ENCODE results near the gene COL16A1.

COL16A1 gene

DNA sequence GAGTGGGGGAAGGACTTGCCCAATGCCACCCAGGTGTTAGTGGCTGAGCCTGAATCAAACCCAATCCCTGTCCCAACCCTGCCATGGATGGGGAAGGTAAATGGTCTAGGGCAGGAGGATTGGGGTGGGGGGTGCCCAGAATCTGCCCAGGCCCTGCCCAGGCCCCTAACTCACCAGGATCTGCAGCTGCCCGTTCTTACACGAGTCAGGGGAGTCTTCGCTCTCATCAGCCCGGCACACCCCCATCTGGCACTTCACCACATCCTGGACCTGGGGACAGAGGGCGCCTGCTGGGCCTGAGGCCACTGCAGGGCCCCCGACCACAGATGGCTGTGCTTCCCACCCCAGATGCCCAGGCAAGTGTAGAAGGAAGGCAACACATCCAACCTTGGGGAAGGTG, 28.5 kb upstream of the COL16A1 start:
- DNase-seq (ENCODE audit: low spot score) = no peak
- TF ChIP-seq, protein P1, sequence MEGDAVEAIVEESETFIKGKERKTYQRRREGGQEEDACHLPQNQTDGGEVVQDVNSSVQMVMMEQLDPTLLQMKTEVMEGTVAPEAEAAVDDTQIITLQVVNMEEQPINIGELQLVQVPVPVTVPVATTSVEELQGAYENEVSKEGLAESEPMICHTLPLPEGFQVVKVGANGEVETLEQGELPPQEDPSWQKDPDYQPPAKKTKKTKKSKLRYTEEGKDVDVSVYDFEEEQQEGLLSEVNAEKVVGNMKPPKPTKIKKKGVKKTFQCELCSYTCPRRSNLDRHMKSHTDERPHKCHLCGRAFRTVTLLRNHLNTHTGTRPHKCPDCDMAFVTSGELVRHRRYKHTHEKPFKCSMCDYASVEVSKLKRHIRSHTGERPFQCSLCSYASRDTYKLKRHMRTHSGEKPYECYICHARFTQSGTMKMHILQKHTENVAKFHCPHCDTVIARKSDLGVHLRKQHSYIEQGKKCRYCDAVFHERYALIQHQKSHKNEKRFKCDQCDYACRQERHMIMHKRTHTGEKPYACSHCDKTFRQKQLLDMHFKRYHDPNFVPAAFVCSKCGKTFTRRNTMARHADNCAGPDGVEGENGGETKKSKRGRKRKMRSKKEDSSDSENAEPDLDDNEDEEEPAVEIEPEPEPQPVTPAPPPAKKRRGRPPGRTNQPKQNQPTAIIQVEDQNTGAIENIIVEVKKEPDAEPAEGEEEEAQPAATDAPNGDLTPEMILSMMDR (IDR thresholded peaks at IDR 0.05; ENCODE audit: extremely low read depth, missing control alignments) = no peak

DNA sequence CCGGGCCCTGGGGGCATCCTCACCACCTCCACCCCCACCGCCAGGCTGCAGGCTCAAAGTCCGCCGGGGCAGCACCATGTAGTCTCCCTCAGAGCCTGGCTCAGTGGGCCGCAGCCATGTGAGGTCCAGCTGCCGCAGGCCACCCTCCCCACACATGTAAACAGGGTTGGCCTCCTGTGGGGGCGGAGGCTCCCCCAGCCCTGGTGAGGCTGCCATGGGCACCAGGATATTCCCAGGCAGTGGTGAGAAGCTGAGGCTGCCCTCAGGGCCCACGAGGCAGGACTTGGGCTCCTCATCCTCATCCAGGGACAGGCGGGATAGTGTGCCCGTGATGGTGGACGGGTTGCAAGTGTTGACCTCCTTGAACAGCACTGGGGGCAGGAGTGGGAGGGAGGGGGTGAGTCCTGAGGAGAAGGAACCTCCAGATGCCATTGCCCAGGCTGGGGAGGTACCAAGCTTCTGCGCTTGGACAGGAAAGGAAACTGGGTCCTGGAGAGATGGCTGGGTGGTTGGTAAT, 27.3 kb upstream of the COL16A1 start:
- TF ChIP-seq, protein P1 (IDR thresholded peaks at IDR 0.05; ENCODE audit: extremely low read depth, missing control alignments) = no peak
- DNase-seq (ENCODE audit: low spot score) = no peak

DNA sequence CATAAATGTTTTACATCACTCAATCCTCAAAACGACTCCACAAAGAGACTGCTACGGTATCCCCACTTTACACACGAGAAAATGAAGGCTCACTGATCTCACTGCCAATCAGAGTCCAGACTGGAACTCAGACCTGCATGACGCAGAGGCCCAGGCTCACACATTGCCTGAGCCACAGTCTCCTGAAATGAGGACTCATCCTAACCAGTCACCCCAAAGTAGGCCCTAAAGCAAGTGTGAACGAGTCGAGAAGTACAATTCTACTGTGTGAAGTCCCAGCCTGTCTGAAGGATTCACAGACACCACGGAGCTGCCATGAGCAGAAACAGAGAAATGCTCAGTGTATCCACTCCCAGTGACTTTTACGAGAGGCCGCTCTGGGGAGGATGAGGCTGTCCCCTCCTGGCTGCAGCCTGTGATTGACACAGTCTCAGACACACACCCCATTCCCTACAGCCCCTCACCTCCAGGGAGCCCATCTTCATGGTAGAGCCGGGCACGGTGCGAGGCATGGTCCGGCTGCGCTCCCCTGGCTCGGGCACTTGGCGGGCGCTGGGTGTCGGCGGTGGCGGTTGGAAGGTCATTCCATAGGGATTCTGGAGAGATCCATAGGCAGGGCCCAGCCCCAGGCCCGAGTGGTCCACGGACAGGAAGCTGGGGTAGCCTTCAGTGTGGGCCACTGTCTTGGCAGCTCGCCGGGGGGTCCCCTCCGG, 26.7 kb upstream of the COL16A1 start:
- no peak for DNase-seq (ENCODE audit: low spot score)

DNA sequence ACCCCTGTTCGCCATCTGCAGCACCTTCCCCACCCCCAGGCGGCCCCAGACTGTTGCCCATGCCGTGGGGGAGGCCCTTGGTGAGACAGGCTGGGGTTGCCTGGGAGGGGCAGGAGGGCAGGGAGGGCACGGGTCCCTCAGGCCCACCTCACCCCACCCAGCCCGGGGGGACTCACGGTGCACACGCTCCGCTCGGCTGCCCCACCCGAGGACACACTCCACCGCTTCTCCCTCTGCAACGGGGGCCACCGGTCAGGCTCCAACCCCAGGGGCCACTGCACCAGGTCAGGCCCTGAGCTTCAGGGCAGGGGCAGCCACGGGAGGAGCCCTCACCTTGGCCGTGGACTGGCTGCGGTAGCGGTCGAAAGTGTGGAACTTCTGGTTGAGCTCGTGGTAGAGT, 24.0 kb upstream of the COL16A1 start:
- no peak for DNase-seq (ENCODE audit: low spot score)
- TF ChIP-seq, protein P1 (IDR thresholded peaks at IDR 0.05; ENCODE audit: extremely low read depth, missing control alignments) = no peak

More for the DNA sequence above, 26.7 kb upstream of the COL16A1 start:
- TF ChIP-seq, protein P1 (IDR thresholded peaks at IDR 0.05; ENCODE audit: extremely low read depth, missing control alignments) = no peak

DNA sequence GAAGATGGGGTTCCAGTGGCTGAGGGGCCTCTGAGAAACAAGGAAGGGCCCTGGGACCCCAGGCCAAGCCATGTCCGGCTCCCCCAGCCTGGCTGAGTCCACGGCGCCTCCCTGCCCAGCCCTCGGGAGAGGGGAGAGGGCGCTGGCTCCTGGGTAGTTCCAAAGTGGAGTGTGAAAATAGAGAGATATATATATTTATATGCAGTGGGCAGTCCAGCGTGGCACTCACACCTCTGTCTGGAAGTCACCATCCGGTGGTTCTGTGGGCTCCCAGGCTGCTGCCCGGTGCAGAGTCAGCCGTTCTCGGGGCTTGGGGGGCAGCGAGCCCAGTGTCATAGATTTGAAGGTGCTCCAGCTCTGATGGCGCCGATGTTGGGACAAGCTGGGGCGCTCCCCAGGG, 23.4 kb upstream of the COL16A1 start:
- TF ChIP-seq, protein P1 (IDR thresholded peaks at IDR 0.05; ENCODE audit: extremely low read depth, missing control alignments) = no peak
- no peak for DNase-seq (ENCODE audit: low spot score)

DNA sequence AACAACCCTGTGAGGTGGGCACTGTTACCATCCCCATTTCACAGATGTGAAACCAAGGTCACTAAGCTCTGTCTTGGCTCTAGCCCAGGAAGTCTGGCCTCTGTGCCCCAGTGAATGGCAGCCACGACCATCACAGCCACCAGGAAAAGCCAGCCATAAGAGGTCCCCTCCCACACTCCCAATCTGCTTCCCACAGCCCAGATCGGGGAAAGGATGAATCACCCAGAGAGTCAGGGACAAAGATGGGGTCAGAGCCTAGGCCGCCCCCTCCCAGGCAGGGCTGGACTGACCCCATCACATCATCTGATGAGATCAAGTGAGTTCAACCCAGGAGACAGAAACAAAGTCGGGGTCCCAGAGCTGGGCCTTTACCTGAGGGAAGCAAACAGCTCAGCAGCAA, 22.9 kb upstream of the COL16A1 start:
- TF ChIP-seq, protein P1 (IDR thresholded peaks at IDR 0.05; ENCODE audit: extremely low read depth, missing control alignments) = no peak
- no peak for DNase-seq (ENCODE audit: low spot score)

DNA sequence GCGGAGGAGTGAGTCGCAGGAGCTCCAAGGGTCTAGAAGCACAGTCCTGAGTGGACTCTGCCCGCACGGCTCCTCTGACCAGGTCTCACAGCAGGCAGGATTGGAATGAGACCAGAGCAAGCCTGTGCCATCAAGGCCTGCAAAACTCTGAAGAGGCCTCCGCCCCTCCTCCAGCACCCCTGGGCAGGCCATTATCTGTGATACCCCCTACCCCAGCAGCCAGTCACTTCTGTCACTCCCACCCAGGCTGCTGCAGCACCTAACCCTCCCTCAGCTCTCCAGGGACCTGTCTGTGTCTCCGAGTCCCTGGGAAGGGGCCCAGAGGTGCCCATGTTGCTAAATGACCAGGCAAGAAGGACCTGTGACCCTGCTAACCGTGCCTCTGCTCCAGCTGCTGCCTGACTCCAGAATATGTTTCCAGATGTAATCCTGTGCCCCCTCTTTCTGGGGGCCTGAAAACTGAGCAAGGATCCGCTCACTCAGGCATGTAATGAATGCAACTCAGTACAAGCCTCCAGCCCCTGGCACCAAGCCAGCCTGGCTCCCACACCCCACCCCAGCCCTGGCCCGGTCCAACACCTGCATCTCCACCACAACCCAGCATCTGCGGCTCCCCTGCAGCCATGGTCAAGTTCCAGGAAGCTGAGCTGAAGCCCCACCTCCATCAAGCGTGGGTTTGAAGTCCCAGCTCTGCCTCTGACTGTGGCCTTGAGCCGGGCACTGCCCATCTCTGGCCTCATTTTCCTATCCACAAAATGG, 22.1 kb upstream of the COL16A1 start:
- no peak for DNase-seq (ENCODE audit: low spot score)
- TF ChIP-seq, protein P1 (IDR thresholded peaks at IDR 0.05; ENCODE audit: extremely low read depth, missing control alignments) = no peak

All from GM20000 (cell line).